ENCODE results near the gene GALNT16.
"Not testable (repeated sequence)": the region's sequence is repeated elsewhere in the genome, so short reads cannot be mapped to it uniquely, and the experiment has no call there.

The GALNT16 gene

DNA sequence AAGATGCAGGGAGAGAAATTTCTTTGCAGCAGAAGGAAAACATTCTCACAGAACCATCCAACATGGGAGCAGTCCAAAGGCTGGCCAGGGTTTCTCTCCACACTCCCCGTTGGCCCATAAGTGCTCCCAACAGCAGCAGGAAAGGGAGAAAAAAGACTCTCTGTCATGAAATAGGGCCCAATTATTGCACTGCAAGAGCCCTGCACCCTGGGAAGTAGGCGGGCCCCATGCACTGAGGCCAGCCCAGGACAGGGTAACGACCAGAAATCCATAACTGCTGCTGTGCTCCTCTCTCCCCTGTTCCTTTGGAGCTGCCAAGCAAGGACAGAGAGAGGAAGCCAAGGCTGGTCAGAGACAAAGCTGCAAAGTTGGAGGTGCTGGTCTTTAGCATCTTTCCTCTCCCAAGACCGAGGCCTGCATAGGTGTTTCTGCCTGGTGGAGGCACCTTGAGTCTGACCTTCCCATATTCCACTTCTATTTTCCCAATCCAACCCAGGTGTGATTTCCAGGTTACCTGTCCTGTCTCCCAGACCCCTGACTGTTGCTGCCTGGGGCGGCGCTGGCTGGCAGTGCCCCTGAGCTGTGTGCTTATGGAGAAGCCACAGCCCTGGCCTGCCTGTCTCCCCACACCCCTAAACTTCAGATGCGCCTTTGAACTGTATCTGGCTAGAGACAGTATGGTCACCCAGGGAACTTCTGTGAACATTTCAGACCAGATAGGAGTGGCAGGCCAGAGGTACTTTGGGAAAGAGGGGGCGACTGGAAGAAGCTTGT lies 6.8 kb downstream of the GALNT16 start:
- peaks cover 15% of the 10 kb centered on the region for H3K27me3 Mint-ChIP-seq
- no peaks in the 10 kb centered on the region for H3K36me3 Mint-ChIP-seq
- peaks cover 1% of the 10 kb centered on the region for H3K4me1 Mint-ChIP-seq (ENCODE audit: low read depth)
- no peaks in the 10 kb centered on the region for H3K9me3 Mint-ChIP-seq (ENCODE audit: low read depth)
- H3K4me3 Mint-ChIP-seq = no peak overlapping the region
- no peak overlapping the region for H3K27ac Mint-ChIP-seq

GRCh38 chr14:69267492-69267891 lies 7.5 kb downstream of the GALNT16 start:
- Mint-ChIP-seq H3K27ac (no peak overlapping the region), H3K4me3 (no peak overlapping the region), H3K27me3 (peaks cover 12% of the 10 kb centered on the region), H3K4me1 (ENCODE audit: low read depth) (peaks cover 1% of the 10 kb centered on the region), H3K36me3 (no peaks in the 10 kb centered on the region), H3K9me3 (ENCODE audit: low read depth) (no peaks in the 10 kb centered on the region)

DNA sequence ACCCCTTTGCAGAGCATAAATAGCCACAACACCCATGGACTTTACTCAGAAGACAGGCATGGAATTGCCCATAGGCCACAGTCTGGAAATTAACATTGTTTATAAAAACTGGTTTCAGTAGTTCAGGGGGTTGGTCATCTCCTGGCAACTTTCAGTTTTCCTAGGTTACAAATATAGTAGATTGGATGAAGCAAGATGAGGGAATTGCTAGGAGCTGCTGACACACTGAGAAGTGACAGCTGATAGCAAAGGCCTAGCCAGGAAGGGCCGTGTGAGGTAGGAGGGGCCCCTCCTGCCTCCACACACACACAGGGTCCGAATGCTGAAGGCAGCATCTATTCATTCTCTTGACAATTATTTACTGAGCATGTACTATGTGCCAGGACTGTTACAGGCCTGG lies 8.3 kb downstream of the GALNT16 start:
- Mint-ChIP-seq H3K4me3 (no peak overlapping the region), H3K36me3 (no peaks in the 10 kb centered on the region), H3K4me1 (ENCODE audit: low read depth) (no peaks in the 10 kb centered on the region), H3K9me3 (ENCODE audit: low read depth) (no peaks in the 10 kb centered on the region), H3K27me3 (peaks cover 8% of the 10 kb centered on the region), H3K27ac (no peak overlapping the region)

DNA sequence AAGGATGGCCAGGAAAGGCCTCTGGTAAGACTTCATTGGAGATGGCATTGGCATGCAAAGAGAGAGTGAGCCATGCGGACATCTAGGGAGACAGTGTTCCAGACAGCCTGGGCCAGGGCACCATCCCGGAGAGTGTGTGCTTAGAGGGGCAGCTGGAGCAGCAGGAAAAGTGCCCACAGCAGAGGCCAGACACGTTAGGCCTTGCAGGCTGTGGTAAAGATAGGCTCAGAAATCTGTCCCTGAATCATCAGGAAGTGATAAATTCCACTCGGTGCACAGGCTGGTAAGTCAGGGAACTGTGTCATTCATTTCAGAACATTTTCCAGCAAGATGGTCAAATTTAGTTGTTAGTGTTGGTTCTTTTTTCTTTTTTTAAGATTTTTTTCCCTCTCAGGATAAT lies 8.8 kb downstream of the GALNT16 start:
- Mint-ChIP-seq H3K4me3 (no peak overlapping the region), H3K27ac (no peak overlapping the region), H3K36me3 (no peaks in the 10 kb centered on the region), H3K4me1 (ENCODE audit: low read depth) (no peaks in the 10 kb centered on the region), H3K9me3 (ENCODE audit: low read depth) (no peaks in the 10 kb centered on the region), H3K27me3 (peaks cover 8% of the 10 kb centered on the region)

DNA sequence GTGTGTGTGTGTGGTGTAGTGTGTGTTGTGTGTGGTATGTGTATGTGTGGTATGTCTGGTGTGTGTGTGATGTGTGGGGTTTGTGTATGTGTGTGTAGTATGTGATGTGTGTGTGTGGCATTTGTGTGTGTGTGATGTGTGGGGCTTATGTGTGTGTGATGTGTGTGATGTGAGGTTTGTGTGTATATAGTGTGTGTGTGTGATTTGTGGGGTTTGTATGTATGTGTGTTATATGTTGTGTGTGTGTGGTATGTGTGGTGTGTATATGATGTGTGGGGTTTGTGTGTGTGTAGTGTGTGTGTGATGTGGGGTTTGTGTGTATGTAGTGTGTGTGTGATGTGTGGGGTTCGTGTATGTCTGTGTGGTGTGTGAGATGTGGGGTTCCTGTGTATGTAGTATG lies 9.4 kb downstream of the GALNT16 start:
- Mint-ChIP-seq H3K36me3 (no peaks in the 10 kb centered on the region), H3K4me1 (ENCODE audit: low read depth) (no peaks in the 10 kb centered on the region), H3K4me3 (no peak overlapping the region), H3K9me3 (ENCODE audit: low read depth) (no peaks in the 10 kb centered on the region), H3K27me3 (peaks cover 6% of the 10 kb centered on the region), H3K27ac (no peak overlapping the region)

- Mint-ChIP-seq H3K36me3 (no peaks in the 10 kb centered on the region), H3K9me3 (ENCODE audit: low read depth) (no peaks in the 10 kb centered on the region), H3K27me3 (peaks cover 6% of the 10 kb centered on the region), H3K27ac (no peak overlapping the region), H3K4me1 (ENCODE audit: low read depth) (no peaks in the 10 kb centered on the region), H3K4me3 (no peak overlapping the region)
Observed at GRCh38 chr14:69270097-69270496, 10.1 kb downstream of the GALNT16 start.

GRCh38 chr14:69270795-69271708 lies 11.1 kb downstream of the GALNT16 start:
- Mint-ChIP-seq H3K4me1 (ENCODE audit: low read depth) (no peaks in the 10 kb centered on the region), H3K27ac (no peak overlapping the region), H3K9me3 (ENCODE audit: low read depth) (no peaks in the 10 kb centered on the region), H3K4me3 (no peak overlapping the region), H3K36me3 (no peaks in the 10 kb centered on the region), H3K27me3 (peaks cover 3% of the 10 kb centered on the region)

- H3K27ac Mint-ChIP-seq = no peak overlapping the region
- H3K27me3 Mint-ChIP-seq = peaks cover 1% of the 10 kb centered on the region
- no peak overlapping the region for H3K4me3 Mint-ChIP-seq
- no peaks in the 10 kb centered on the region for H3K36me3 Mint-ChIP-seq
- no peaks in the 10 kb centered on the region for H3K9me3 Mint-ChIP-seq (ENCODE audit: low read depth)
- no peaks in the 10 kb centered on the region for H3K4me1 Mint-ChIP-seq (ENCODE audit: low read depth)
Observed at GRCh38 chr14:69274321-69274720, 14.4 kb downstream of the GALNT16 start.

DNA sequence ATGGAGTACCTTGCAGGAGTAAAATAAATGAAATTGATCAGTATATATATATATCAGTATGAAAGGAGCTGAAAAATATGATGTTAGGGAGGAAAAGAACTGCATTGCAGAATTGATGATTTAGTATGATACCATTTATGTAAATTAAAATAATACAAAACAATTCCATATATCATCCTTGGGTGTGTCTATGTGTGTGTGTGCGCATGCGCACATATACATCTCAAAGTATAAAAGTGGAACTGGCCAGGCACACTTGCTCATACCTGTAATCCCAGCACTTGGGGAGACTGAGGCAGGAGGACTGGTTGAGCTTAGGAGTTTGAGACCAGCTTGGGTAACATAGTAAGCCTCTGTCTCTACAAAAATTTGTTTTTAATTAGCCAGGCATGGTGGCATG lies 15.4 kb downstream of the GALNT16 start:
- H3K27me3 Mint-ChIP-seq = peaks cover 1% of the 10 kb centered on the region
- no peak overlapping the region for H3K27ac Mint-ChIP-seq
- no peak overlapping the region for H3K4me3 Mint-ChIP-seq
- no peaks in the 10 kb centered on the region for H3K9me3 Mint-ChIP-seq (ENCODE audit: low read depth)
- H3K4me1 Mint-ChIP-seq (ENCODE audit: low read depth) = no peaks in the 10 kb centered on the region
- no peaks in the 10 kb centered on the region for H3K36me3 Mint-ChIP-seq

DNA sequence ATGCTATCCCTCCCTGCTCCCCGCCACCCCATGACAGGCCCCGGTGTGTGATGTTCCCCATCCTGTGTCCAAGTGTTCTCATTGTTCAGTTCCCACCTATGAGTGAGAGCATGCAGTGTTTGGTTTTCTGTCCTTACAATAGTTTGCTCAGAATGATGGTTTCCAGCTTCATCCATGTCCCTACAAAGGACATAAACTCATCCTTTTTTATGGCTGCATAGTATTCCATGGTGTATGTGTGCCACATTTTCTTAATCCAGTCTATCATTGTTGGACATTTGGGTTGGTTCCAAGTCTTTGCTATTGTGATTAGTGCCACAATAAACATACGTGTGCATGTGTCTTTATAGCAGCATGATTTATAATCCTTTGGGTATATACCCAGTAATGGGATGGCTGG lies 17.4 kb downstream of the GALNT16 start:
- H3K4me3 Mint-ChIP-seq; H3K9me3 Mint-ChIP-seq (ENCODE audit: low read depth); H3K27me3 Mint-ChIP-seq; H3K27ac Mint-ChIP-seq; H3K4me1 Mint-ChIP-seq (ENCODE audit: low read depth); H3K36me3 Mint-ChIP-seq: not testable (repeated sequence)

DNA sequence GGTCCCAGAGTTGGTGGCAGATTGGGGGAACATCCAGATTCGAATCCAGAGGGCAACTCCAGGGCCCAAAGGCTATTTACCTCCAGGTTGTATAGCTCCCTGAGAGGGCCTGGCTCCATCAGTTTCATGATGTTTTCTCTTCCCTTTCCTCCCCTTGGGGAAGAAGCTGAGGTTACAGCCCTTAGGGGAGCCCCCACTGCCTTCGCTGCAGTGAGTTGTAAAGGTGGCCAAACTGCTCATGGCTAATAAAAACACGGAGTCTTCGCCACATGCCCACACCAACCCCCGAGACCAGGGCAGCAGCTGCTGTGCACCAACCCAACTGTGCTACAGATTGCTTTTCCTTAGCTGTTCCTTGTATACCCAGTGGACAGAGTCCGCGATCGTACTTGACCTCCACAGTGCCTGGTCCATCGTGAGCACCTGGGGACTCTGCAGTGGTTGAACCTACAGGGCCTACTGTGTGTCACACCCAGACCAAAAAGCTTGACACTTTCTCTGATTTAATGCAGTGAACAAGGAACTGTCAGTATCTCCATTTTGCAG lies 20.9 kb downstream of the GALNT16 start:
- H3K4me1 Mint-ChIP-seq (ENCODE audit: low read depth) = no peaks in the 10 kb centered on the region
- no peak overlapping the region for H3K4me3 Mint-ChIP-seq
- no peak overlapping the region for H3K27ac Mint-ChIP-seq
- H3K36me3 Mint-ChIP-seq = no peaks in the 10 kb centered on the region
- peaks cover 1% of the 10 kb centered on the region for H3K27me3 Mint-ChIP-seq
- no peaks in the 10 kb centered on the region for H3K9me3 Mint-ChIP-seq (ENCODE audit: low read depth)

DNA sequence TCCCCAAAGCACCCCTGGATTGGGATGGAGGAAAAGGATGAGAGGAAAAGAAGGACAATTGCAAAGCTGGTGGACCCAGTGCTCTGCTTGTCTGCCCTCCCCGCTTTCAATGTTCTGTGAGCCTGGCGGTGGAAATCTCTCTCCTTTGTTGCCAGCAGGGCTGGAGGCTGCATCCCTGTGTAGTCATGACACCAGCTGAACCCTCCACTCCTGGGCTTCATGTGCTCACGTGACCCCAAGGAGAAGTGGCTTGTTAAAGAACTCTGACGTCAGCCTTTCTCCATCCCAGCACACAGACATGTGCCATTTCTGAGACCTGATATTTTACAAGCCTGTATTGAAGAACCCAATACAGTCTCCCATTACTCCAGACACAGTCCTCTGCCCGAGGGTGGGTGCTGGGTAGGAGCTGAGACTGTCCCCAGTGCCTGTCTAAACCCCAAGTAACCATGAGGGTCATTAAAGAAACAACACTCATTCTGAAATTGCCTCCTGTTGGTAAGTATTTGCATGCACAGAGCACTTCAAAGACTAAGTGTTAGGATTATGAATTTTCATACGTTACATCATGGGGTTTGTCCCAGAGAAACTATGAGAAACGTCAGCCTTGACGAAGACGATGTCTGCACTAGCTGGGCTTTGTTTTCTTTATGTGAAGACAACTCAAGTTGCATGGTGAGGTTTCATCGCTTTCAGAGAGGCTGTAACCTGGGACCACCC lies 21.7 kb downstream of the GALNT16 start:
- no peaks in the 10 kb centered on the region for H3K4me1 Mint-ChIP-seq (ENCODE audit: low read depth)
- no peak overlapping the region for H3K27ac Mint-ChIP-seq
- H3K9me3 Mint-ChIP-seq (ENCODE audit: low read depth) = no peaks in the 10 kb centered on the region
- H3K36me3 Mint-ChIP-seq = no peaks in the 10 kb centered on the region
- H3K27me3 Mint-ChIP-seq = peaks cover 1% of the 10 kb centered on the region
- H3K4me3 Mint-ChIP-seq = no peak overlapping the region

- no peaks in the 10 kb centered on the region for H3K4me1 Mint-ChIP-seq (ENCODE audit: low read depth)
- H3K27ac Mint-ChIP-seq = no peak overlapping the region
- H3K36me3 Mint-ChIP-seq = no peaks in the 10 kb centered on the region
- peaks cover 1% of the 10 kb centered on the region for H3K27me3 Mint-ChIP-seq
- no peak overlapping the region for H3K4me3 Mint-ChIP-seq
- H3K9me3 Mint-ChIP-seq (ENCODE audit: low read depth) = no peaks in the 10 kb centered on the region
Observed at GRCh38 chr14:69282448-69282847, 22.5 kb downstream of the GALNT16 start.

DNA sequence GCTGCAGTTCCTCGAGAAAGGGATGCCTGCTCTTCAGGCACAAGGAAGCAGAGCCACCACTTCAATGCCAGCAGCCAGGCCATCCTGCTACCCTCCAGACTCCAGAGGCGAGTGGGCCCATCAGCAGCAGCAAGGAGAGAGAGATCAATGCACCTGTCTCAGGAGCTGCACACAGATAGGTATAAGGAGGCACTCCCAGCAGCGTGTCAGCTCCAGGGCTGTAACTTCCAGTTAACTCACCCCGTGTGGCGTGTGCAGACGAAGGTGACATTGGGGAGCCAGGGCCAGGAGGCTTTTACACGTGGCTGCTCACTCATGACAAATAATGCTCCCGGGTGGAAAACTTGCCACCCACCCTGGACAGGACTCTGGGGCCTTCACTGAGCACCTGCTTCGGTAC lies 24.2 kb downstream of the GALNT16 start:
- Mint-ChIP-seq H3K36me3 (no peaks in the 10 kb centered on the region), H3K27ac (no peak overlapping the region), H3K27me3 (no peaks in the 10 kb centered on the region), H3K4me3 (no peak overlapping the region), H3K9me3 (ENCODE audit: low read depth) (no peaks in the 10 kb centered on the region), H3K4me1 (ENCODE audit: low read depth) (no peaks in the 10 kb centered on the region)

Measured in activated naive CD8-positive, alpha-beta T cell (primary cell).